HCT116 (cell line): Measurements from ENCODE around the gene SDE2. TPM values are rescaled to one million over a fixed set of nuclear protein-coding genes. Genes with fewer than 3 reads are reported as not detected.

Experiments used
- ATAC-seq: fragments of 200-7000 bp; cut with Tn5 transposase; 2 replicates; pipeline ENCODE4 v1.9.1; 2020; ENCODE audit warnings: mild to moderate bottlenecking, moderate library complexity
- BruUV-seq: library from RNA; stranded (reverse); fragments of 400-500 nt; replicated peaks from 2 replicates; lab custom pipeline; 2021; lab: Mats Ljungman, UMichigan
- CTCF ChIA-PET: fragments of 300-600 bp; sonication (Branson Sonifier 250); formaldehyde crosslinking; loops from one replicate; lab custom pipeline; 2021; ENCODE audit warnings: antibody characterized with exemption; lab: Charles Lee
- POLR2A ChIA-PET: fragments of 300-600, 350-600 bp; sonication (Branson Sonifier 250); formaldehyde crosslinking; loops from one replicate; lab custom pipeline; 2021; ENCODE audit warnings: antibody characterized with exemption; lab: Charles Lee
- RAD21 ChIA-PET, 2 experiments: fragments of 300-600 bp; sonication (Branson Sonifier 250); formaldehyde crosslinking; loops; one replicate each; lab custom pipeline; 2023; ENCODE audit warnings: low total read pairs in 2 of 2; ENCODE audit not compliant: uncharacterized antibody in 2 of 2, unreplicated experiment in 2 of 2, low non-redundant PET in 1 of 2; lab: Charles Lee
- DNase-seq: peaks from one replicate; pipeline ENCODE4 v3.0.0-alpha.2; 2010; ENCODE audit warnings: low read depth, low spot score
- H2AFZ ChIP-seq: fragments of 200-600 bp; shearing (Covaris generic), sonication (generic); 2 replicates; pipeline ENCODE4 v1.6.1; 2017; ENCODE audit warnings: low read depth, mixed run types, mixed read lengths, antibody characterized with exemption, low read length; ENCODE audit not compliant: poor library complexity, severe bottlenecking
- H3K27ac ChIP-seq: 2 replicates; pipeline ENCODE4 v1.5.1; 2012; ENCODE audit warnings: low read depth, low read length
- H3K27me3 ChIP-seq: fragments of 200-600 bp; sonication (generic); 2 replicates; pipeline ENCODE4 v1.6.1; 2016; ENCODE audit warnings: mixed run types, low read length, mixed read lengths; ENCODE audit not compliant: insufficient read depth
- H3K36me3 ChIP-seq, 2 experiments: fragments of 200-500 bp in 1 of 2; fragments of 200-600 bp in 1 of 2; sonication (Bioruptor generic) in 1 of 2; sonication (generic) in 1 of 2; 2 replicates each; pipeline versions ENCODE4 v1.5.1 to v1.6.1; 2014 to 2016; ENCODE audit warnings: low read length in 2 of 2, inconsistent platforms in 1 of 2, mixed read lengths in 1 of 2, mixed run types in 1 of 2; ENCODE audit not compliant: insufficient read depth in 2 of 2, control insufficient read depth in 1 of 2
- H3K4me1 ChIP-seq, 2 experiments: fragments of 200-600 bp in 1 of 2; sonication (generic) in 1 of 2; 2 replicates each; pipeline versions ENCODE4 v1.5.1 to v1.6.1; 2012 to 2017; ENCODE audit warnings: low read length in 2 of 2, inconsistent platforms in 1 of 2, mild to moderate bottlenecking in 1 of 2, mixed read lengths in 1 of 2, mixed run types in 1 of 2, moderate library complexity in 1 of 2; ENCODE audit not compliant: insufficient read depth in 2 of 2, control insufficient read depth in 1 of 2
- H3K4me2 ChIP-seq: fragments of 200-600 bp; sonication (generic); 2 replicates; pipeline ENCODE4 v1.6.1; 2017; ENCODE audit warnings: mixed run types, low read length, mixed read lengths
- H3K4me3 ChIP-seq, 2 experiments: fragments of 200-600 bp in 1 of 2; sonication (generic) in 1 of 2; replicated peaks in 1 of 2; 2 replicates each; pipeline ENCODE4 v1.5.1; 2011 to 2016; ENCODE audit warnings: low read length in 2 of 2, control low read depth in 1 of 2, low read depth in 1 of 2, mild to moderate bottlenecking in 1 of 2, mixed read lengths in 1 of 2, mixed run types in 1 of 2
- H3K79me2 ChIP-seq: fragments of 200-600 bp; sonication (generic); 2 replicates; pipeline ENCODE4 v1.6.1; 2017; ENCODE audit warnings: mild to moderate bottlenecking, mixed run types, low read length, moderate library complexity, mixed read lengths; ENCODE audit not compliant: insufficient read depth
- H3K9ac ChIP-seq: fragments of 200-600 bp; sonication (generic); 2 replicates; pipeline ENCODE4 v1.6.1; 2016; ENCODE audit warnings: low read length, mixed read lengths
- H3K9me2 ChIP-seq: fragments of 200-600 bp; sonication (generic), shearing (Covaris generic); 2 replicates; pipeline ENCODE4 v1.6.1; 2017; ENCODE audit warnings: mixed run types, mild to moderate bottlenecking, moderate library complexity; ENCODE audit not compliant: insufficient read depth
- H3K9me3 ChIP-seq, 2 experiments: fragments of 200-500 bp in 1 of 2; fragments of 200-600 bp in 1 of 2; sonication (Bioruptor generic) in 1 of 2; sonication (generic) in 1 of 2; 2 replicates each; pipeline ENCODE4 v1.6.1; 2014 to 2017; ENCODE audit warnings: low read length in 2 of 2, mixed read lengths in 2 of 2, inconsistent platforms in 1 of 2, low read depth in 1 of 2, mild to moderate bottlenecking in 1 of 2, mixed run types in 1 of 2, moderate library complexity in 1 of 2; ENCODE audit not compliant: control insufficient read depth in 1 of 2, insufficient read depth in 1 of 2
- H4K20me1 ChIP-seq: fragments of 200-600 bp; sonication (generic), shearing (Covaris generic); 2 replicates; pipeline ENCODE4 v1.6.1; 2017; ENCODE audit warnings: mixed run types, mild to moderate bottlenecking, moderate library complexity; ENCODE audit not compliant: insufficient read depth
- ATF3 ChIP-seq: IDR thresholded peaks from 2 replicates; pipeline ENCODE4 v1.6.1; 2012
- CBX3 ChIP-seq: IDR thresholded peaks from 2 replicates; pipeline ENCODE4 v1.6.1; 2012; ENCODE audit warnings: low read depth
- CTCF ChIP-seq, 3 experiments: fragments of 200-600 bp in 1 of 3; sonication (generic) in 1 of 3; IDR thresholded peaks in 2 of 3; conservative IDR thresholded peaks in 1 of 3; 2 replicates each; pipeline ENCODE4 v1.5.1; 2012 to 2017; ENCODE audit warnings: low read depth in 2 of 3, low read length in 2 of 3, antibody characterized with exemption in 1 of 3, borderline replicate concordance in 1 of 3, control low read depth in 1 of 3, mild to moderate bottlenecking in 1 of 3, mixed read lengths in 1 of 3, mixed run types in 1 of 3, moderate library complexity in 1 of 3; ENCODE audit not compliant: insufficient read depth in 1 of 3
- EGR1 ChIP-seq: IDR thresholded peaks from 2 replicates; pipeline ENCODE4 v1.6.1; 2012; ENCODE audit warnings: low read depth
- ELF1 ChIP-seq: IDR thresholded peaks from 2 replicates; pipeline ENCODE4 v1.6.1; 2012; ENCODE audit warnings: low read depth, borderline replicate concordance
- EZH2 ChIP-seq: fragments of 200-600 bp; sonication (generic); IDR thresholded peaks from 2 replicates; pipeline ENCODE4 v1.6.1; 2017; ENCODE audit warnings: antibody characterized with exemption, mixed run types
- FOSL1 ChIP-seq: IDR thresholded peaks from 2 replicates; pipeline ENCODE4 v1.6.1; 2012; ENCODE audit warnings: low read depth
- POLR2AphosphoS5 ChIP-seq: IDR thresholded peaks from 2 replicates; pipeline ENCODE4 v1.6.1; 2011; ENCODE audit warnings: mild to moderate bottlenecking, low read depth, low read length, moderate library complexity
- RAD21 ChIP-seq: IDR thresholded peaks from 2 replicates; pipeline ENCODE4 v1.6.1; 2012; ENCODE audit warnings: low read depth, mild to moderate bottlenecking
- REST ChIP-seq: IDR thresholded peaks from 2 replicates; pipeline ENCODE4 v1.6.1; 2012; ENCODE audit warnings: low read depth
- SIN3A ChIP-seq: IDR thresholded peaks from 2 replicates; pipeline ENCODE4 v1.6.1; 2012; ENCODE audit warnings: low read depth
- SP1 ChIP-seq: IDR thresholded peaks from 2 replicates; pipeline ENCODE4 v1.6.1; 2012; ENCODE audit warnings: low read depth
- TCF7L2 ChIP-seq: IDR thresholded peaks from 2 replicates; pipeline ENCODE4 v1.7.0; 2011; ENCODE audit warnings: borderline replicate concordance, inconsistent platforms; ENCODE audit not compliant: insufficient read depth, insufficient read length; ENCODE audit errors: extremely low read depth
- YY1 ChIP-seq: IDR thresholded peaks from 2 replicates; pipeline ENCODE4 v1.6.1; 2011; ENCODE audit warnings: low read length, low read depth, moderate library complexity, mild to moderate bottlenecking; ENCODE audit not compliant: insufficient replicate concordance; ENCODE audit errors: extremely low read depth
- ZBTB33 ChIP-seq: IDR thresholded peaks from 2 replicates; pipeline ENCODE4 v1.6.1; 2011; ENCODE audit warnings: mild to moderate bottlenecking, low read length, moderate library complexity; ENCODE audit not compliant: insufficient replicate concordance; ENCODE audit errors: extremely low read depth
- ZNF274 ChIP-seq: fragments of 200-500 bp; sonication (Bioruptor generic); IDR thresholded peaks from 2 replicates; pipeline ENCODE4 v1.6.1; 2014; ENCODE audit warnings: mild to moderate bottlenecking, low read depth, low read length, inconsistent platforms
- intact Hi-C: fragments of 100-400 bp; cut with micrococcal nuclease; formaldehyde crosslinking; loops from 2 replicates; pipeline ENCODE4 v1.10.0; 2022
- total RNA-seq: library from RNA; stranded (reverse); gene quantifications from one replicate; pipeline ENCODE4 v1.2.1, GENCODE V29; 2021; ENCODE audit not compliant: unreplicated experiment
- TF ChIP-seq, protein P1 (sequence below): IDR thresholded peaks from 2 replicates; pipeline ENCODE4 v1.6.1; 2012

The SDE2 gene
- total RNA-seq, 1 experiment from 2014 or later = 22.5 TPM

GRCh38 chr1:226027538-226028217 is 28.5 kb upstream of the SDE2 start:
- Histone ChIP-seq H3K4me1 (no peaks in the 10 kb centered on the region), H3K9me2 (no peaks in the 10 kb centered on the region), H3K4me3 (no peak overlapping the region), H3K9ac (no peak overlapping the region), H3K9me3 (no peaks in the 10 kb centered on the region), H2AFZ (no peak overlapping the region), H3K27ac (no peak overlapping the region), H3K79me2 (no peaks in the 10 kb centered on the region)
- CTCF ChIA-PET = no interaction called here
- RAD21 ChIA-PET = no interaction called here
- no peak for DNase-seq
- POLR2A ChIA-PET = no interaction called here
- BruUV-seq = no TSS peak
- TF ChIP-seq ATF3 = no peak
- no peak for TF ChIP-seq ZBTB33
- no peak for TF ChIP-seq TCF7L2
- TF ChIP-seq, protein P1, sequence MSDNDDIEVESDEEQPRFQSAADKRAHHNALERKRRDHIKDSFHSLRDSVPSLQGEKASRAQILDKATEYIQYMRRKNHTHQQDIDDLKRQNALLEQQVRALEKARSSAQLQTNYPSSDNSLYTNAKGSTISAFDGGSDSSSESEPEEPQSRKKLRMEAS = no peak
- TF ChIP-seq SP1 = no peak
- no peak for TF ChIP-seq SIN3A
- no peak for TF ChIP-seq ZNF274
- TF ChIP-seq POLR2AphosphoS5 = no peak
- TF ChIP-seq YY1 = no peak
- no peak for TF ChIP-seq CTCF (IDR thresholded peaks at IDR 0.05 in 2 of 3, conservative IDR thresholded peaks at IDR 0.05 in 1 of 3; ENCODE audit: borderline replicate concordance in 1 of 3, insufficient read depth in 1 of 3, low read depth in 2 of 3, low read length in 2 of 3)
- no peak for TF ChIP-seq FOSL1
- TF ChIP-seq EZH2 = no peak
- no peak for TF ChIP-seq EGR1
- TF ChIP-seq CBX3 = no peak
- no peak for TF ChIP-seq ELF1
- TF ChIP-seq REST = no peak
- TF ChIP-seq RAD21 = no peak
- TF ChIP-seq, all 23 proteins: peak for 0
- Histone ChIP-seq H3K27me3 (no peaks in the 10 kb centered on the region), H3K36me3 (no peaks in the 10 kb centered on the region), H3K4me2 (no peak overlapping the region), H4K20me1 (no peaks in the 10 kb centered on the region)
- intact Hi-C loops = no loop called here
- no peak for ATAC-seq
